GM18511 (cell line): Measurements from ENCODE around the gene ENGASE.
"Not testable (repeated sequence)": the region's sequence is repeated elsewhere in the genome, so short reads cannot be mapped to it uniquely, and the experiment has no call there.

Source experiments
- ATAC-seq: cut with Tn5 transposase; IDR thresholded peaks from one replicate; pipeline ENCODE4 v1.9.1; 2021; ENCODE audit warnings: mild to moderate bottlenecking, moderate library complexity; ENCODE audit not compliant: unreplicated experiment

Gene ENGASE, protein sequence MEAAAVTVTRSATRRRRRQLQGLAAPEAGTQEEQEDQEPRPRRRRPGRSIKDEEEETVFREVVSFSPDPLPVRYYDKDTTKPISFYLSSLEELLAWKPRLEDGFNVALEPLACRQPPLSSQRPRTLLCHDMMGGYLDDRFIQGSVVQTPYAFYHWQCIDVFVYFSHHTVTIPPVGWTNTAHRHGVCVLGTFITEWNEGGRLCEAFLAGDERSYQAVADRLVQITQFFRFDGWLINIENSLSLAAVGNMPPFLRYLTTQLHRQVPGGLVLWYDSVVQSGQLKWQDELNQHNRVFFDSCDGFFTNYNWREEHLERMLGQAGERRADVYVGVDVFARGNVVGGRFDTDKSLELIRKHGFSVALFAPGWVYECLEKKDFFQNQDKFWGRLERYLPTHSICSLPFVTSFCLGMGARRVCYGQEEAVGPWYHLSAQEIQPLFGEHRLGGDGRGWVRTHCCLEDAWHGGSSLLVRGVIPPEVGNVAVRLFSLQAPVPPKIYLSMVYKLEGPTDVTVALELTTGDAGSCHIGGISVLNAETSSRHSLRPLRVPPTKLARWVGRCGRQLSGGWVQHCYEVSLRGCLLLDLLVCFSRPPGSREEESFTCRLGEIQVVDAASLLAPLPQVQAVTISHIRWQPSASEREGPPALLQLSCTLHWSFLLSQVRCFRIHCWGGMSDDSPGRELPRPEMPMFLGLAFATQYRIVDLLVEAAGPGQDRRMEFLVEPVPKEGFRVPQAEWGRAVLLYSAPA

GRCh38 chr17:79074649-79075445 is at the start of gene ENGASE:
TSS of gene ENGASE (plus strand) at chr17:79074824. CDS start at chr17:79074945, 121 bp downstream.
- peak; percentile 94 for ATAC-seq

DNA sequence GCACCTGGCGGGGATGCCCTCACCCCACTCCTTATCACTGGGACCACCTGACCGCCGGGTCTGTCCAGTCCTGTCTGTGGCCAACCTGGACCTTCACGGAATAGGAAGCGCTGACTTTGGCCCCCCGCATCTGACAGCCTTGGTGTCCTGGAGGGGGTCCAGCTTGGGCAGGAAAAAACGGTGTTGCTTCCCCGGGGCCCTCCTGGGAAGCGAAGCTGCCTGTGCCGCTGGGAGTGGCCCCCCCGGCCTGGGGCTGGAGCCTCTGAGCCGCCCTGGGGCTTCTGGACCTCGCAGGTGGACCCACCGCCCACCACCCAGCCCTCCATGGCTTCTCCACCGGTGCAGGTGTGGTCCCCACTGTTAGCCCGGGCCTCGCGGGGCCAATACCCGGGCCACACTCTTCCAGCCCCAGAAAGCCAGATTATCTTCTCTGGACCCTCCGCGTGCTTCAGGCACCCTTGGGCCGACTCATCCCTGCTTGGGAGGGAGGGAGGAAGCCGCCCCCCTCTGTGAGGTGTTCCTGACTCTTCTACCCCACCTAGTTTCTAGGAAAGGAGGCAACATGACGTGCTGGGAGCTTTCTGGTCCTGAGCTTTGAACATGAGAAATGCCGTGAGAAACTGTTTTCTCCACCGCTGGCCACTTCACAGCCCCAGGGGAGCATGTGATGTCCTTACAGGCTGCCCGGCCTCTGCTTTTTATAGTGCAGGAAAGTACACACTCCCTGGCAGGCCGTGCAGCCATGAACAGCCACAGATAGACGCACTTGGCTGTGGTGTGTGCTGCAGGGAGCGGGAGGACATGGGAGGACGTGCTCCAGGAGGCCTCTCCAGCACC is 49.5 kb upstream of the ENGASE start:
- no peak for ATAC-seq

DNA sequence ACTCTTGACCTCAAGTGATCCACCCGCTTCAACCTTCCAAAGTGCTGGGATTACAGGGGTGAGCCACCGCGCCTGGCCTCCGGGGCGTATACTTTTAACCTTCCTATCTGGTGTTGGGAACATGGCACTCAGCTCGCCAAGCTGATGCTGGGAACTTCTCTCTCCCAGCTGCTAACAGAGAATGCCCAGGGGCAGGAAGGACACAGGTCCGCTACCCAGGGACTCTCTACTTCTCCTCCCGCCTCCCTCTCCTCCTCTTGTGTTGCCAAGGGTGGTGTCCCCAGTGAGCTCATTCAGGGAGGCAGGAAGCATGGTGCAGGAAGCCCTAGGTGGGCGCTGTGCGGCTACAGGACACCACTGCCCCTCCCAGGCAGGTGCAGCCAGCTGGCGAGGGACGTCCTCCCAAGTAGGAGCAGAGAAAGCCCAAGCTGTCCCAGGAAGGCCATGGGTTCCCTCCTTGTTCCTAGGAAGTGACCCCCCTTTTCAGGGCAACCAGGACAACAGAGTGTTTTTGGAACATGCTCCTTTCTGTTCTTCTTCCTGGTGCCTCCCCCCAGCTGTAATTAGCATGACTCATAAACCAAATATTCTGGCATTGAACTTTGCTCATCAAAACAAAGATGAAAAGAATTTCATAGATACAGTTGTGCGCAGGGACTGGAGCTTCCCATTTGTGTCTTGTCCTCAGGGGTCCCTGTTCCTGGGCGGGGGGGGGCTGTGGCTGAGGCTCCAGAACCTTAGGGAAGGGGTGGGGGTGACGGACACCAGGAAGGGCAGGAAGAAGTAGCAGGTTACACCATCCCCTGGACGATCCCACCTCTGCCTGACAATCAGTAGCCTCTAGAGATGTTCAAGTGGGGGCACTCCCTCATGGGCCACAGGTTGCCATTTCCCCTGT is 48.0 kb upstream of the ENGASE start:
- ATAC-seq = no peak

GRCh38 chr17:79027274-79027924 is 47.2 kb upstream of the ENGASE start:
- ATAC-seq = no peak

DNA sequence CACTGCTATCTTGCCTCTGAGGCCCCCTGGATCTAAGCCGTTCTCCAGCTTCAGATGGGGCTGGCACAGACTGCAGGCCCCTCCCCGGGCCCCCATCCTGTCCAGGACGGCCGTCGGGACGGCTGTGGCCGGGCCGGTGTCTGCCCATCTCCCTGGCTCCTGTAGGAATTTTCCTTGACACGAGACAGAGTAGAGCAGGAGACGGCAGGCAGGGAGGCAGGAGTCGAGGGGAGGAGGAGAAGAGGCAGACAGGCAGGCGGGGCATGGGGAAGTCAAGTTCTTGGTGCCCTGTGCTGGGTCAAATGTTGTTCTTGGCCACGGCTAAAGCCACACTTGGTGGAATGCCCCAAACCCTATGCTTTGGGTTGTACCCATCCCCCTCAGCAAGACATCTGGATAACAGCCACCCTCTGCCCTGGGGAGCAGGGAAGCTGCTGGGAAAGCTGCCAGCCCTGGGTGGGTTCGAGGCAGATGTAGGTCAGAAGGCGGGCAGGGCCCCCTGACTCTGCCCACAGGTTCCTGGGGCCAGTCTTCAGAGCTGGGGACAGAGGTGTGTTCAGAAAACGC is 46.6 kb upstream of the ENGASE start:
- ATAC-seq = no peak

DNA sequence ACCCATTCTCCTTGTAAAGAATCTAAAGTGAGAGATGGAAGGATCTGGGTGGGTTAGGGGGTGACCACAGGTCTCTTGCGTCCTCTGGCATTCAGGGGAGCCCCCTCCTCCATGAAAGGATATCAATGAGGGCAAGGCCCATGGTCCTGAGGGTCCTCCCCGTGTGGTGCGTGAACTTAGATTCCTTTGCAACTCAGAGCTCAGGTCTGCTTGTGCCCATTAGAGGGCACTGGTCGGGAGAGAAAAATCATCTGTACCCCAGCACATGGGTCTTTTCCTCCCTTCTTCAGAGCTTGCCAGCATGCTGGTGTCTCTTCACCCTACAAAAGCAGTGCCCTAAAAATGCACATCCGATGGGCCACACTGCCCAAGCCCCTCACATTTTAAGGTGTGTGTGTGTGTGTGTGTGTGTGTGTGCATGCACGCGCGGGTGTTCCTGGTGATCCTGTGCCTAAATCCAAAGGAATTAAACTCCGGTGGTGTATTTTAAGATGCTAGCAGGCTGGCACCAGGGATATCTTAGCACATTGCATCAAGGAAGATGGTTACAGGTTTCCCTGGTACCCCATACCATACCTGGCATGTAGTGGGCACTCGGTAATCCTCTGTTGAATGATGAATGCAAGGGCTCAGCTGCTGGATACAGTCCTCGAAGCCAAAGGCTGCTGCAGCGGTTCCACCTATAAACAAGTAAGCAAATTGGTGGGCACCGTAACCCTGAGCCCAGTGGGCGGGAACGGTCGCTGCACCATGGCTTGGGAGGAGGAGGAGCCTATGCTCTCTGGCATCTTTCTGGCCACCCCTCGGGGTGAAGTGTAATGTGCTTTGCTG is 45.9 kb upstream of the ENGASE start:
- no peak for ATAC-seq

- ATAC-seq = no peak
Observed at GRCh38 chr17:79029327-79030009, 45.2 kb upstream of the ENGASE start.

DNA sequence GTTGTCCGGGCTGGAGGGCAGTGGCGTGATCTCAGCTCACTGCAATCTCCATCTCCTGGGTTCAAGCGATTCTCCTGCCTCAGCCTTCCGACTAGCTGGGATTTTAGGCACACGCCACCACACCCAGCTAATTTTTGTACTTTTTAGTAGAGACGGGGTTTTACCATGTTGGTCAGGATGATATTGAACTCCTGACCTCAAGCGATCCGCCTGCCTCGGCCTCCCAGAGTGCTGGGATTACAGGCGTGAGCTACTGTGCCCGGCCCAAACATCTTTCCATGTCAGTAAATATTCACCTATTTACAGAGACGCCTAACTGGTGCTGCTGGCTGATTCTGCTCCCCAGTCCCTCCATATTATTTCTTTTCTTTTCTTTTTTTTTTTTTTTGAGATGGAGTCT is 44.0 kb upstream of the ENGASE start:
- not testable (repeated sequence) for ATAC-seq

DNA sequence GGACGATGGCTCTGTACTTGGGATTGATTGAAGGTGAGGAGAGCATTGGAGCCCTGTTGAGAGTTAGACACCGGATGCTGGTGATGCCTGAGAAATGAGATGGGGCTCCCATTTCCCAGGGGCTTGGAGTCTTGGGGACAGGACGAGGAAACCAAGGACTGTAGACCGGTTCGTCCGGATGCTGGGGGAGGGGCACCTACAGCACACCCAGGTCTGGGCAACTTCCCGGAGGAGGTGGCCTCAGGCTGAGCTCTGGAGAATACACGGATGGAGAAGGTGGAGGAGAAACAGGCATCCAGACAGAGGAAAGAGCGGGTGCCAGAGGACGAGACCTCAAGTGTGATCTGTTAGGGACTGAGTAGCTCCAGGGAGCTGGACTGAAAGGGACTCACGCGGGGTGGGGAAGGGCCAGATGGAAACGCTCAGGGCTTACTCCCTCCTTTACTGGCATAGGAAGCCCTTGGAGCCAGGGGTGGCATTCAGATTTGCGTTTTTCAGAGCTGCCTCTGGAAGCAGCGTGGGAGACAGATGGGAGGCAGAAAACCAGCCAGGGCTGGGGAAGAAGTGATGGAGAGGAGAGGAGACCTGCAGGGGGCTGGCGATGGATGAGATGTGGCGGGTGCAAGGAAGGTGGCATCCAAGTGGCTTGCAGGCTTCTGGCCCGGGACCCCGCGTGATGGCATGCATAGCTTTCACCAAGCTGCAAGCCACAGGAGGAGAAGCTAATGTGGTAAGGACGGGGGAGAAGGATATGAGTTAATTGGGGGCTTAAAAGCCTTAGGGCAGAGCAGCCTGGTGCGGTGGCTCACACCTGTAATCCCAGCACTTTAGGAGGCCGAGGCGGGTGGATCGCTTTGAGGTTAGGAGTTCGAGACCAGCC is 42.4 kb upstream of the ENGASE start:
- no peak for ATAC-seq

- no peak for ATAC-seq
Observed at GRCh38 chr17:79033046-79033616, 41.5 kb upstream of the ENGASE start.

DNA sequence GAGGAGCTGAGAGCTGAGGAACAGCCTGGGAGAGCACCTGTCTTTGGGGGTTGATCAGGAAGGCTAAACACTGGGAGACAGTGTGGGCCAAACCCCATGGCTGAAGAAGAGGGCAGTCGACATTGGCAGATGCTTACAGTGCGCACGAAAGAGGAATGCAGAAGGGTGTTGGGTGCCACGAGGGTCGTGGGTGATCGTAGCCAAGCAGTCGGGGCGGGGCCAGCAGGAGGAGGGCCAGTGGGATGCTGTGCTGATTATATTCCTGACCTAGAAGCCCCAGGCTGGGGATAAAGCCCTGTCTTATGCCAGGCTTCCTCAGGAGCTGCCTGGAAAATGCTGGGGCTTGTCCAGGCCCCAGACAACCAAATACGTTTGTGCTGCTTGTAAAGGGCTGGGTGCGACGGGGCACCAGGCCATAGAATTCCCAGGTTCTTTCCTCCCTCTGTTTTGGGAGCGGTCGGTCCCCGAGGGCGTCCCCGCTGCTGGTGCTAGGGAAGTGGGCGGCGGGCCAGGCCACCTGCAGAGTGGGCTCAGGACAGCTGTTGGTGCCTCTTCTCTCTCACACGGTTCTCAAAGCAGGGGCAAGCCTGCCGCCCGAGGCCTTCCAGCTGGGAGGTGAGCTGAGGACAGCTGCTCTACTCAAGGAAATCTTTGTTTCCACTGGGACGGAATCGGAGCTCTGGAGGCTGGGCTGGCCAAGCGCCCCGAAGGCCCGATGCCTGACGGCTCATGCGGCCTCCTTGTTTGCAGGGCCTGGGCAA is 40.7 kb upstream of the ENGASE start:
- no peak for ATAC-seq

DNA sequence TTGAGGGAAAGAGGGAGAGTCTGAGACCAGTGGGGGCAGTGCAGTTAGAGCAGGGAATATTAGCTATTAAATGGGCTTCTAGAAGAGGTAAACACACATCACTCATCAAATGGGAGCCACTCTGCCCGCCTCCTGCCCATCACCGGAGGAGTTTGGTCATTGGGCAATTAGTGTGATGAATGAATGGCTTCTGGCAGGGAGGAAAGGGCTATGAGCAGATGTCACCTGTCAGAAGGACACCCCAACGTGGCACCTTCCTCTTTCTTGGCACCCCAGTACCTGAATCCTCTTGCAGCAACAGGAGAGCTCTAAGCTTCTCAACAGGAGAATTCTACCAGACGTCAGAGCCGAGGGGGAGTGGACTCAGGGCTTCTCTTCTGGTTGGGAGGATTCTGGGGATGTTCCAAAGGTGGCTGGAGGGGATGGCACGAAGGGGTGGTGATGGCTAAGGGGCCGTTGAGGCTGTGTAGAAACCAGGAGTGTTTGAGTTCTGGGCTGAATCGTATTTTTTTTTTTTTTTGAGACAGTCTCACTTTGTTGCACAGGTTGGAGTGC is 39.6 kb upstream of the ENGASE start:
- no peak for ATAC-seq

DNA sequence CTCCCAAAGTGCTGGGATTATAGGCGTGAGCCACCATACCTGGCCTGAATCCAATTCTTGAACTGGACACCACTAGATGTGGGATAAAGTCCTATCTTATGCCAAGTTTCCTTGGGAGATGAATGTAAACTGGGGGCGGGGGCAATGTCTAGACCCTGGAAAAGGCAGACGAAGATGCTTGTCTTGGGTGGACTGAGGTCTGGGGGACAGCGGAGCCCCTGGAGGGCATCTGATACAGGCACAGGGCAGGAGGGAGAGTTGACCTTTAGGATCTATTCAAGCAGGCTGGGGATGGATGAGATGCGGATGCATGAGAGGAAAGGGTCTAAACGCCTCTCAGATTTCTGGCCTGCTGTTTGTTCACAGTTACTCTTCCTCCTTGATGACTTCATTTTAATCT is 38.9 kb upstream of the ENGASE start:
- no peak for ATAC-seq

DNA sequence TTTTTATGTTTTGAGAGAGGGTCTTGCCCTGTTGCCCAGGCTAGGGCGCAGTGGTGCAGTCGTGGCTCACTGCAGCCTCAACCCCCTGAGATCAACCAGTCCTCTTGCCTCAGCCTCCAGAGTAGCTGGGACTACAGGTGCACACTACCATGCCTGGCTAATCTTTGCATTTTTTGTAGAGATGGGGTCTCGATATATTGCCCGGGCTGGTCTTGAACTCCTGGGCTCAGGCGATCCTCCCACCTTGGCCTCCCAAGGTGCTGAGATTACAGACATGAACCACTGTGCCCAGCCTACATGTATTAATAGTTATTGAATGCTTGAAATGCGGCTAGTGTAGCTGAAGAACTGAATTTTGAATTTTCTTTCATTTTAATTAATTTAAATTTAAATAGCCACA is 38.4 kb upstream of the ENGASE start:
- no peak for ATAC-seq

- ATAC-seq = no peak
Observed at GRCh38 chr17:79036596-79036995, 38.0 kb upstream of the ENGASE start.
